Measurements from ENCODE around the gene PODNL1. TPM values are rescaled to one million over a fixed set of nuclear protein-coding genes. Genes with fewer than 3 reads are reported as not detected.

The PODNL1 gene
- polyA plus RNA-seq, 1 donor (not counting 4 experiments of a cell fraction or from before 2014, with no cell fraction given), result 1.0 TPM

GRCh38 chr19:13914777-13915176, 23.4 kb downstream of the PODNL1 start:
- Histone ChIP-seq H3K27me3 (ENCODE audit: control insufficient read depth, extremely low read depth, insufficient read depth, low read length) (no peaks in the 10 kb centered on the region), H3K27ac (ENCODE audit: control insufficient read depth, insufficient read depth, low read length) (no peak overlapping the region), H3K36me3 (ENCODE audit: control insufficient read depth in 2 of 2, extremely low read depth in 1 of 2, insufficient read depth in 2 of 2, low read length in 2 of 2) (peaks cover 15 to 18% of the 10 kb centered on the region in 2 experiments), H3K4me1 (ENCODE audit: control insufficient read depth, extremely low read depth, insufficient read depth, low read length) (no peaks in the 10 kb centered on the region), H3K9me3 (ENCODE audit: control insufficient read depth, low read depth, low read length) (no peaks in the 10 kb centered on the region), H3K9ac (ENCODE audit: control insufficient read depth, extremely low read depth, insufficient read depth, low read length) (no peak overlapping the region), H2AFZ (ENCODE audit: control insufficient read depth, low read length) (no peak overlapping the region), H3K4me2 (ENCODE audit: control insufficient read depth, extremely low read depth, insufficient read depth, low read depth, low read length) (no peak overlapping the region), H3K9me1 (ENCODE audit: control insufficient read depth, extremely low read depth, insufficient read depth, low read length) (no peaks in the 10 kb centered on the region), H4K20me1 (ENCODE audit: control insufficient read depth, extremely low read depth, insufficient read depth, low read length) (no peaks in the 10 kb centered on the region), H3K4me3 (ENCODE audit: control insufficient read depth in 2 of 3, extremely low read depth in 1 of 3, insufficient read depth in 2 of 3, low read depth in 1 of 3, low read length in 3 of 3) (no peak overlapping the region), H3K79me2 (ENCODE audit: control insufficient read depth, insufficient read depth, low read length) (no peaks in the 10 kb centered on the region)
- FAIRE-seq (no peak), DNase-seq (ENCODE audit: low read depth, low spot score) (no peak)
- TF ChIP-seq EZH2 (IDR thresholded peaks at IDR 0.05; ENCODE audit: low read length), result no peak
- TF ChIP-seq, protein P1, sequence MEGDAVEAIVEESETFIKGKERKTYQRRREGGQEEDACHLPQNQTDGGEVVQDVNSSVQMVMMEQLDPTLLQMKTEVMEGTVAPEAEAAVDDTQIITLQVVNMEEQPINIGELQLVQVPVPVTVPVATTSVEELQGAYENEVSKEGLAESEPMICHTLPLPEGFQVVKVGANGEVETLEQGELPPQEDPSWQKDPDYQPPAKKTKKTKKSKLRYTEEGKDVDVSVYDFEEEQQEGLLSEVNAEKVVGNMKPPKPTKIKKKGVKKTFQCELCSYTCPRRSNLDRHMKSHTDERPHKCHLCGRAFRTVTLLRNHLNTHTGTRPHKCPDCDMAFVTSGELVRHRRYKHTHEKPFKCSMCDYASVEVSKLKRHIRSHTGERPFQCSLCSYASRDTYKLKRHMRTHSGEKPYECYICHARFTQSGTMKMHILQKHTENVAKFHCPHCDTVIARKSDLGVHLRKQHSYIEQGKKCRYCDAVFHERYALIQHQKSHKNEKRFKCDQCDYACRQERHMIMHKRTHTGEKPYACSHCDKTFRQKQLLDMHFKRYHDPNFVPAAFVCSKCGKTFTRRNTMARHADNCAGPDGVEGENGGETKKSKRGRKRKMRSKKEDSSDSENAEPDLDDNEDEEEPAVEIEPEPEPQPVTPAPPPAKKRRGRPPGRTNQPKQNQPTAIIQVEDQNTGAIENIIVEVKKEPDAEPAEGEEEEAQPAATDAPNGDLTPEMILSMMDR (optimal IDR thresholded peaks at IDR 0.05 in 1 of 3, IDR thresholded peaks at IDR 0.05 in 1 of 3, conservative IDR thresholded peaks at IDR 0.05 in 1 of 3; ENCODE audit: extremely low read depth in 1 of 3, insufficient read depth in 2 of 3, low read length in 3 of 3), result no peak
- dilution Hi-C loops (cut with MboI; ENCODE audit: extremely low pct_ligation_motif_present, low sequenced_read_pairs), result no loop called here

DNA sequence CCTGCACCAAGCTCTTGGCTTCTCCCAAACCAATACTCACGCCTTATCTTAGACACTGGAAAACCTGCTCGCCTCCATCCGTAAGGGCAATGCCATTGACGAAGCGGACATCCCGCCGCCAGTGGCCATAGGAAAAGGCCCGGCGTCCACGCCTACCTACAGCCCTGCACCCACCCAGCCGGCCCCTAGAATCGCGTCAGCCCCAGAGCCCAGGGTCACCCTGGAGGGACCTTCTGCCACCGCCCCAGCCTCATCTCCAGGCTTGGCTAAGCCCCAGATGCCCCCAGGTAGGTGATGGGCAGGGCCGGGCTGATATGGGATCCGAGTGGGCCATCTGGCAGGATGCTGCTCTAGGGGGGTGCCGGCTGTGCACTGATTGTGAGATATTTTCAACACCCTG, 24.9 kb downstream of the PODNL1 start:
- H3K27me3 ChIP-seq (ENCODE audit: control insufficient read depth, extremely low read depth, insufficient read depth, low read length), result no peaks in the 10 kb centered on the region
- FAIRE-seq (no peak), DNase-seq (ENCODE audit: low read depth, low spot score) (no peak)
- H3K4me1 ChIP-seq (ENCODE audit: control insufficient read depth, extremely low read depth, insufficient read depth, low read length), result no peaks in the 10 kb centered on the region
- no peaks in the 10 kb centered on the region for H3K9me1 ChIP-seq (ENCODE audit: control insufficient read depth, extremely low read depth, insufficient read depth, low read length)
- dilution Hi-C loops (cut with MboI; ENCODE audit: extremely low pct_ligation_motif_present, low sequenced_read_pairs), result no loop called here
- H2AFZ ChIP-seq (ENCODE audit: control insufficient read depth, low read length), result no peak overlapping the region
- TF ChIP-seq EZH2 (IDR thresholded peaks at IDR 0.05; ENCODE audit: low read length), result no peak
- TF ChIP-seq, protein P1 (optimal IDR thresholded peaks at IDR 0.05 in 1 of 3, IDR thresholded peaks at IDR 0.05 in 1 of 3, conservative IDR thresholded peaks at IDR 0.05 in 1 of 3; ENCODE audit: extremely low read depth in 1 of 3, insufficient read depth in 2 of 3, low read length in 3 of 3), result no peak
- H3K79me2 ChIP-seq (ENCODE audit: control insufficient read depth, insufficient read depth, low read length), result no peaks in the 10 kb centered on the region
- no peaks in the 10 kb centered on the region for H3K9me3 ChIP-seq (ENCODE audit: control insufficient read depth, low read depth, low read length)
- H3K27ac ChIP-seq (ENCODE audit: control insufficient read depth, insufficient read depth, low read length), result no peak overlapping the region
- H3K36me3 ChIP-seq (ENCODE audit: control insufficient read depth in 2 of 2, extremely low read depth in 1 of 2, insufficient read depth in 2 of 2, low read length in 2 of 2), result peaks cover 17 to 18% of the 10 kb centered on the region in 2 experiments
- H3K4me3 ChIP-seq (ENCODE audit: control insufficient read depth in 2 of 3, extremely low read depth in 1 of 3, insufficient read depth in 2 of 3, low read depth in 1 of 3, low read length in 3 of 3), result no peak overlapping the region
- no peak overlapping the region for H3K9ac ChIP-seq (ENCODE audit: control insufficient read depth, extremely low read depth, insufficient read depth, low read length)
- H4K20me1 ChIP-seq (ENCODE audit: control insufficient read depth, extremely low read depth, insufficient read depth, low read length), result no peaks in the 10 kb centered on the region
- no peak overlapping the region for H3K4me2 ChIP-seq (ENCODE audit: control insufficient read depth, extremely low read depth, insufficient read depth, low read depth, low read length)

Data from keratinocyte (primary cell).